GM18951 (cell line): ENCODE data around the gene SMG1.
"Not testable (repeated sequence)": the region's sequence is repeated elsewhere in the genome, so short reads cannot be mapped to it uniquely, and the experiment has no call there.

Source experiments
- POLR2A ChIP-seq: IDR thresholded peaks from 4 replicates; pipeline ENCODE4 v1.6.1; 2011; ENCODE audit warnings: mild to moderate bottlenecking; ENCODE audit not compliant: insufficient read length, insufficient read depth; ENCODE audit errors: extremely low read depth
- in situ Hi-C: fragments of 300-500 bp; cut with MboI; formaldehyde crosslinking; loops from one replicate; pipeline ENCODE4 v1.12.0; 2022; ENCODE audit warnings: low sequenced_read_pairs, mixed read lengths, inconsistent platforms; ENCODE audit not compliant: unreplicated experiment

SMG1 gene

DNA sequence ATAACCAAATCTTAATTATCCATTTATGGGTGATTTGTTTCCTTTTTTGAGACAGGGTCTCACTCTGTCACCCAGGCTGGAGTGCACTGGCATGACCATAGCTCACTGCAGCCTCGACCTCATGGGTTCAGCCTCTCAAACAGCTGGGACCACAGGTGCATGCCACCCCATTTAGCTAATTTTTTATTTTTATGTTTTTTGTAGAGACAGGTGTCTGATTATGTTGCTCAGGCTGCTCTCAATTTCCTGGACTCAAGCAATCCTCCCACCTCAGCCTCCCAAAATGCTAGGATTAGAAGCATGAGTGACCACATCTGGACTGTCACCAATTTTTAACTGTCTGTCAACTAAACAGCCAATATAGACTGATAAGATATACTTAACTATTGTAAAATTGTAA is 25.0 kb downstream of the SMG1 start:
- in situ Hi-C loops: not testable (repeated sequence)

- in situ Hi-C loops: not testable (repeated sequence)
Measured at GRCh38 chr16:18884456-18884855, 41.8 kb downstream of the SMG1 start.

DNA sequence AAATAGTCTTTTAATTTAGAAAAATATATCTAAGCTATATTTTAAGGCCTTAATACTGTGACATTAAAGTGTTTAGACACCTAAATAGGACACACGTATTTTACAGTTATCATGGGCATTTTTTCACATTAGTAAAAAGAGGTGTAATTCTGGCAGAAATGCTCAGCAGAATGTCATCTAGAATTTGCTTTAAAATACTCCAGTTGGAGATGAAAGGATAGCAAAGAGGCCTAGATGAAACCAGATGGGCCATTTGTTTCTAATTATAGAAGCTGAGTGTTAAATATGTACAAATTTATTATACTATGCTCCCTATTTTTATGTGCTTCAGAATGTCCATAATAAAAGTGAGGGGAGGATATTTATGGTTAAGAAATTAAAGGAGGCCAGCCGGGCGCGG is 48.5 kb downstream of the SMG1 start:
- in situ Hi-C loops: not testable (repeated sequence)

DNA sequence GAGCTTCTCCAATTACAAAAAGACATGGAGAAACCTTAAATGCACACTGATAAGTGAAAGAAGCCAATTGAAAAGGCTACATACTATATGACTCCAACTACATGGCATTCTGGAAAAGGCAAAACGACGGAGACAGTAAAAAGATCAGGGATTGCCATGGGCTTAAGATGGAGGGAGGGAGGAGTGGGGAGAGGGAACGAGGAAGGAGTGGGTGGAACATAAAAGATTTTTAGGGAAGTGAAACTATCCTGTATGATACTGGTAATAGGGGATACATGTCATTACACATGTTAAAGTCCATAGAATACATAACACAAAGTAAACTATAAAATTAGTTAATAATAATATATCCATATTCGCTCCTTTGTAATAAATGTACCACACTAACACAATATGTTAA is 48.9 kb downstream of the SMG1 start:
- in situ Hi-C loops: not testable (repeated sequence)

DNA sequence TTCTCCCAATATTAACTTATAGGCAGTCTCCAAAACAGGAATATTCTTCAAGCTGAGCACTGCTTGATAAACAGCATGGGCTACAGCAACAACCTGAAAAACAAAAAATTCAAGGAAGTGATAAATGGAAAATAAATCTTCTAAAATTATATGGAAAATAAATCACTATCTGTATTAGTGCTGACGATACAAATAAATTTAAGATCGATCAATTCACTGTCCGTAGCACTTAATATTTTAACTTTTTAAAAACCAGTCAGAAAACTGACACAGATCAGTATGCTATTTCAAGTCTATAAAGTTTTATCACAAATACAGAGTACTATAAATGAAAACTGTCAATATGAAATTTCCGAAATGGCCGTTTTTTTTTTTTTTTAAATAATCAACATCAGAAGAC is 49.9 kb downstream of the SMG1 start:
- in situ Hi-C loops: not testable (repeated sequence)

GRCh38 chr16:18869043-18869771 is 57.0 kb downstream of the SMG1 start:
- in situ Hi-C loops: not testable (repeated sequence)

- in situ Hi-C loops: not testable (repeated sequence)
Measured at GRCh38 chr16:18866277-18866823, 59.9 kb downstream of the SMG1 start.

GRCh38 chr16:18862891-18863290 is 63.3 kb downstream of the SMG1 start:
- in situ Hi-C loops: not testable (repeated sequence)

- no peak for TF ChIP-seq POLR2A
- in situ Hi-C loops: no loop called here
Measured at GRCh38 chr16:18855196-18855595, 71.0 kb downstream of the SMG1 start.

DNA sequence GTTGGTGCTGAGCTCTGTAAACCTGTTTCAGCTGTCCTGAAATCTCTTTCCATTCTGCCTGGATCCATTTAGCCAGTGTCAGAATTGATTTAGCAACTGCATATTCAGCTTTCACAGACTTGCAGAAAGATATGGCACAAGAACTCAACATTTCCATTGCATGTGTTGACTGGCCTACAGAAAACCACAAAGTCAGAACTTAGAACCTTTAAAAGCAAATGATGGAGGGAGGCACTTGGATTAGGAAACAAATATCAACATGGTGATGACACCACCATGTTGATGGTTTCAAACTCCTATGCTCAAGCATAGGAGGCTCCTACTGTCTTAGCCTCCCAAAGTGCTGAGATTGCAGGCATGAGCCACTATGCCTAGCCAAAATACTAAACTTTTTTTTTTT is 72.5 kb downstream of the SMG1 start:
- no peak for TF ChIP-seq POLR2A

GRCh38 chr16:18852647-18853046 is 73.6 kb downstream of the SMG1 start:
- TF ChIP-seq POLR2A: no peak

More for the DNA sequence above, 72.5 kb downstream of the SMG1 start:
- in situ Hi-C loops: no loop called here

GRCh38 chr16:18846416-18846815 is 79.8 kb downstream of the SMG1 start:
- in situ Hi-C loops: no loop called here

More at GRCh38 chr16:18852647-18853046, 73.6 kb downstream of the SMG1 start:
- in situ Hi-C loops: no loop called here

GRCh38 chr16:18842565-18842964 is 83.6 kb downstream of the SMG1 start:
- TF ChIP-seq POLR2A: no peak
- in situ Hi-C loops: no loop called here

More at GRCh38 chr16:18846416-18846815, 79.8 kb downstream of the SMG1 start:
- no peak for TF ChIP-seq POLR2A

DNA sequence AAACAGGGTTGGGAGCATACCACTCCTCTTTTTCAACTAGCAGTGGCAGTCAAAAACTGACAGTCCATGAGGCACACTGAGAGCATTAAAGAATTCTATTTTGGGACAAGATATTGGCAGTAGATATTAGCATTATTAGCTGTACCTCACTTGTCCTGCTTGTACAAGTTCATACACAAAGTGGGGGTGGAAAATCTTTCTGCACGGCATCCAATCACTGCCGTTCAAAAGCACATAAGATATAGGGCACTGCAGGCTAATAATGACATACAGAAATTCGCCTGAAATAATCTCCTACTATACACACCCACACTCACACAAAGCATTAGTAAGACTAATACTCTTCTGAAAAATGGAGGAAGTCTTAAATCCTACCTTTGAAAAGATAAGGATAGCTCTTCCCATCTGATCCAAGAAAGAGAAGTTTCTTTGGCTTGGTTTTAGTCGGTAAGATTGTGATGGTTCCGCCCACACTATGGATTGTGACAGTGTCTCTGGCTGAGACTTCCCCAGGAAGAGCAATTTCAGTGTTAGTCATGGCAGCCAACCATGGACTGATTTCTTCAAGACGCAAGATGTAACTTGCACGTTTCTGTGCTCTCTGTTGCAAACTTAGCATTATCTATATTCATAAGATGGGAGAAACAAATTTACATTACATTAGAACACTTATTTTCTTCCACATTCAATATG is 84.2 kb downstream of the SMG1 start:
- in situ Hi-C loops: no loop called here

DNA sequence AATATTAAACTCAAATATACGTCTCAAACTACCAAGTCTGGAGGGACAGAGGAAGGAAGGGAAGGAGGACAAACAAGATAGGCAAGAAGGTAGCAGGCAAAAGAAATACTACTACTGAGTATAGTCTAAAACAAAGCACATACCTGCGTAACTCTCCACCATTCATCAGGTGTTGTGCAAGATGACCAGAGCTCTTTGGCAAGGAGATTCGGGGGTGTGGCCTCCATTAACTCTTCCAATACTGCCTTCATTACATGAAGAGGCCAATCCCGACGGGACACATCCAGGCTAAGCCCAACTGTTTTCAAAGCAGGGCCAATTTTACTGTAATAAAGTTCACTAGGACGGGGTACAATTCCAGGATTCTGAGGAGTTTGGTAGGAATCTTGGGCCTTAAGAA is 86.7 kb downstream of the SMG1 start:
- in situ Hi-C loops: no loop called here
- TF ChIP-seq POLR2A: no peak

More for the DNA sequence above, 84.2 kb downstream of the SMG1 start:
- no peak for TF ChIP-seq POLR2A
